ENCODE measurements around the gene TMEM120B.

GRCh38 chr12:121663610-121663929 is 49.0 kb upstream of the TMEM120B start:
- TF ChIP-seq CTCF (conservative IDR thresholded peaks at IDR 0.05) (no peak), ZFX (IDR thresholded peaks at IDR 0.05) (no peak)
